Ishikawa (cell line): ENCODE results near the gene C2orf81.

Experiments
- CEBPB ChIP-seq: IDR thresholded peaks from 2 replicates; pipeline ENCODE4 v1.6.1; 2012
- CREB1 ChIP-seq: IDR thresholded peaks from 2 replicates; pipeline ENCODE4 v1.6.1; 2012; ENCODE audit warnings: low read depth
- EGR1 ChIP-seq: IDR thresholded peaks from 2 replicates; pipeline ENCODE4 v1.6.1; 2012
- EP300 ChIP-seq: IDR thresholded peaks from 2 replicates; pipeline ENCODE4 v1.6.1; 2012; ENCODE audit warnings: borderline replicate concordance
- FOXM1 ChIP-seq: IDR thresholded peaks from 2 replicates; pipeline ENCODE4 v1.6.1; 2012; ENCODE audit warnings: low read depth, borderline replicate concordance
- NFIC ChIP-seq: IDR thresholded peaks from 2 replicates; pipeline ENCODE4 v1.6.1; 2012
- RAD21 ChIP-seq: IDR thresholded peaks from 2 replicates; pipeline ENCODE4 v1.6.1; 2012; ENCODE audit warnings: low read depth
- TAF1 ChIP-seq: IDR thresholded peaks from 2 replicates; pipeline ENCODE4 v1.6.1; 2012; ENCODE audit warnings: low read depth, mild to moderate bottlenecking
- TCF12 ChIP-seq: IDR thresholded peaks from 2 replicates; pipeline ENCODE4 v1.6.1; 2012; ENCODE audit warnings: low read depth
- TEAD4 ChIP-seq: IDR thresholded peaks from 2 replicates; pipeline ENCODE4 v1.6.1; 2012
- YY1 ChIP-seq: IDR thresholded peaks from 2 replicates; pipeline ENCODE4 v1.6.1; 2012; ENCODE audit warnings: low read depth
- ZBTB7A ChIP-seq: IDR thresholded peaks from 2 replicates; pipeline ENCODE4 v1.6.1; 2012; ENCODE audit warnings: low read depth
- TF ChIP-seq, protein P1 (sequence below): IDR thresholded peaks from 2 replicates; pipeline ENCODE4 v1.6.1; 2012; ENCODE audit warnings: low read depth, mild to moderate bottlenecking
- TF ChIP-seq, protein P2 (sequence below): IDR thresholded peaks from 2 replicates; pipeline ENCODE4 v1.6.1; 2012
- TF ChIP-seq, protein P3 (sequence below): IDR thresholded peaks from 2 replicates; pipeline ENCODE4 v1.6.1; 2012

The C2orf81 gene

DNA sequence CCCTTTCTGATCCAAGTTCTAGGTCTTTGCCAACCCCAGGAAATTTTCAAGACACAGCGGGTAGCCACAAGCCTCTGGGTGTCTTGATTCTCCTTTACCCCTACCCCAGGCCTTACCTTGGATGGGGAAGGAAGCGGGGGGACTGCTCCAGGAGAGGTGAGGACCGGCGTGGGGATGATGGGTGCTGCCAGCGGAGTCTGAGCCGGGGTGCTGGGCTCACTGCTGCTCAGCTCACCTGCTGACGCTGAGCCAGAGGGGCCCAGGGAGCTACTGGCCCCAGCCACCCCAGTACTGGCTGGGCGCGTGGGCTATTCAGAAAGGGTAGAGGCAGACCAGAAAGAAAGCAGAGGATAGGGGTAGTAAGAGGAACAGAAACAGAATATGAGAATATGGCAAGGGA lies 50.0 kb downstream of the C2orf81 start:
- TF ChIP-seq CEBPB (no peak), TAF1 (no peak)
- TF ChIP-seq, protein P1, sequence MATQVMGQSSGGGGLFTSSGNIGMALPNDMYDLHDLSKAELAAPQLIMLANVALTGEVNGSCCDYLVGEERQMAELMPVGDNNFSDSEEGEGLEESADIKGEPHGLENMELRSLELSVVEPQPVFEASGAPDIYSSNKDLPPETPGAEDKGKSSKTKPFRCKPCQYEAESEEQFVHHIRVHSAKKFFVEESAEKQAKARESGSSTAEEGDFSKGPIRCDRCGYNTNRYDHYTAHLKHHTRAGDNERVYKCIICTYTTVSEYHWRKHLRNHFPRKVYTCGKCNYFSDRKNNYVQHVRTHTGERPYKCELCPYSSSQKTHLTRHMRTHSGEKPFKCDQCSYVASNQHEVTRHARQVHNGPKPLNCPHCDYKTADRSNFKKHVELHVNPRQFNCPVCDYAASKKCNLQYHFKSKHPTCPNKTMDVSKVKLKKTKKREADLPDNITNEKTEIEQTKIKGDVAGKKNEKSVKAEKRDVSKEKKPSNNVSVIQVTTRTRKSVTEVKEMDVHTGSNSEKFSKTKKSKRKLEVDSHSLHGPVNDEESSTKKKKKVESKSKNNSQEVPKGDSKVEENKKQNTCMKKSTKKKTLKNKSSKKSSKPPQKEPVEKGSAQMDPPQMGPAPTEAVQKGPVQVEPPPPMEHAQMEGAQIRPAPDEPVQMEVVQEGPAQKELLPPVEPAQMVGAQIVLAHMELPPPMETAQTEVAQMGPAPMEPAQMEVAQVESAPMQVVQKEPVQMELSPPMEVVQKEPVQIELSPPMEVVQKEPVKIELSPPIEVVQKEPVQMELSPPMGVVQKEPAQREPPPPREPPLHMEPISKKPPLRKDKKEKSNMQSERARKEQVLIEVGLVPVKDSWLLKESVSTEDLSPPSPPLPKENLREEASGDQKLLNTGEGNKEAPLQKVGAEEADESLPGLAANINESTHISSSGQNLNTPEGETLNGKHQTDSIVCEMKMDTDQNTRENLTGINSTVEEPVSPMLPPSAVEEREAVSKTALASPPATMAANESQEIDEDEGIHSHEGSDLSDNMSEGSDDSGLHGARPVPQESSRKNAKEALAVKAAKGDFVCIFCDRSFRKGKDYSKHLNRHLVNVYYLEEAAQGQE: no peak

DNA sequence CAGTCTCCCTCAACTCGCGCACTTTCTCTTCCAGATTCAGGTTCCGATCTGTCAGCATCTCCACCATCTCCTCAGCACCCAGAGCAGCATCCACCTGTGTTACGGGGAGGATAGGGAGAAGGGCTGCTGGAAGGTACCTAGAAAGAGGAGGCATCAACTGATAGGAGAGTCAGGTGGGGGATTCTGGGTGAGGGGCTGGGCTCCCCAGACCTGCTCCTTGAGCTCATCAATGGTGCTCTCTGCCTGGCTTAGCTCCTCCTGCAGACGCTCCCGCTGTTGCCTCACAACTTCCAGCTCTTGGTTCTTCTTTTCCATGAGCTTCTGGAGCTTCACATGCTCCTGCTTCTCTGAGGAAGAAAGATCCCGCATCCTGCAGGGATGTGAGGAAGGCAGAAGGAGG lies 51.4 kb downstream of the C2orf81 start:
- TF ChIP-seq, protein P2, sequence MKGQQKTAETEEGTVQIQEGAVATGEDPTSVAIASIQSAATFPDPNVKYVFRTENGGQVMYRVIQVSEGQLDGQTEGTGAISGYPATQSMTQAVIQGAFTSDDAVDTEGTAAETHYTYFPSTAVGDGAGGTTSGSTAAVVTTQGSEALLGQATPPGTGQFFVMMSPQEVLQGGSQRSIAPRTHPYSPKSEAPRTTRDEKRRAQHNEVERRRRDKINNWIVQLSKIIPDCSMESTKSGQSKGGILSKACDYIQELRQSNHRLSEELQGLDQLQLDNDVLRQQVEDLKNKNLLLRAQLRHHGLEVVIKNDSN: no peak

DNA sequence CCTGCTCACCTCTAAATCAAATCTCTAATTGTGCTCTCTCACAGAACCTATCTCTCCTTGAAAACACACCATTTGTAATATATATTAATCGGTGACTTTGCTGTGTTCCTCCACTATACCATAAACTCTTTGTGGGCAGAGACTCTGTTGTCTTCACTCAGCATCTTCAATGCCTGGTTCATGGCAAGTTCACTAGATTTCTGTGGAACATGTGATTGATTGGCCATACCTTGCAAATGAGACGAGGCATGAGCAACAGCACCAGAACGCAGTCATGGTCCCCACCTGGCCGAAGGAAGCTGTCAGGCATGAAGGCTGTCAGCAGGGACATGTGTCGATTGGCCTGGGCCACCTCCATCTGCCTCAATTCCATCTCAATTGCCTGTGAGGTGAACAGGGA lies 52.9 kb downstream of the C2orf81 start:
- TF ChIP-seq EGR1 (no peak), TAF1 (no peak), RAD21 (no peak), CREB1 (no peak), EP300 (no peak), FOXM1 (no peak), YY1 (no peak), TCF12 (no peak), ZBTB7A (no peak), CEBPB (no peak)
- TF ChIP-seq, protein P2: no peak

DNA sequence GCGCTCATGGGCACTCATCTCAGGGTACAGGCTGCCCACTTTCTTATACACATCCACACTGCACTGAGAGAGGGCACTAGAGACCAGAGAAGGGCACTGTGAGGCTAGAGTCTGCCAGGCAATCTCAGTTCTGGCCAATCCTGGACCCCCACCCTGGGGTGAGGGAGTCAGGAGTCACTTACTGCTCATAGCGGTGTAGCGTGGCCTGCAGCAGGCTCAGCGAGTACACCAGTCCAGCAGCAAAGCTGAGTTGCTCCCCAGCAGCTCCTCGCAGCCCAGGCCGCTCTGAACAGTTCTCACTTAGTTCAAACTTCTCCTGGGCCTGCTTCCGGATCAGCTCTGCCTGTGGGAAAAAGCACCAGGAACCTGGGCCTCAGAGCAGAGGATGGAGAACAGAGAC lies 53.6 kb downstream of the C2orf81 start:
- TF ChIP-seq, protein P2: no peak
- TF ChIP-seq CREB1 (no peak), TEAD4 (no peak), TAF1 (no peak), RAD21 (no peak), EGR1 (no peak), TCF12 (no peak), FOXM1 (no peak), NFIC (no peak), YY1 (no peak), ZBTB7A (no peak), EP300 (no peak), CEBPB (no peak)
- TF ChIP-seq, protein P3, sequence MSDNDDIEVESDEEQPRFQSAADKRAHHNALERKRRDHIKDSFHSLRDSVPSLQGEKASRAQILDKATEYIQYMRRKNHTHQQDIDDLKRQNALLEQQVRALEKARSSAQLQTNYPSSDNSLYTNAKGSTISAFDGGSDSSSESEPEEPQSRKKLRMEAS: no peak
- TF ChIP-seq, protein P1: no peak

DNA sequence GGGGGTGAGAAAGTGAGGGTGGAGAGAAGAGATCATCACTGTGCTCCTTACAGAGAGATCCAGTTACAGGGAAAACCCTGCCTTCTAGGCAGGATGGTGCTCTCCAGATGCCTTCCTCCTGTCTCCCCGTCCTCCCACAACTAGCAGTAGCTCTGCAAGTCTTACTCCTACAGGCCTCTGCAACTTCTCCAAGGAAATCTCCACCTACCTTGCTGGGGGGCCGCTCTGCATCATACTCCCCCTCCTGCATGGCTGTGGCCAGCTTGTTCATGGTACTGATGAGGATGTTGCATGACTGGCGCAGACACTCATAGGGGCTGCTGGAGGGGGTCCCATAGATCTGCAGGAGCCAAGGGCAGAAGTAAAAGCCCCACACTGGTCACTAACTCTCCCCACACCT lies 55.4 kb downstream of the C2orf81 start:
- TF ChIP-seq EGR1 (no peak), NFIC (no peak), TAF1 (no peak), TCF12 (no peak), YY1 (no peak), TEAD4 (no peak), EP300 (no peak), ZBTB7A (no peak), CREB1 (no peak), FOXM1 (no peak), CEBPB (no peak)
- TF ChIP-seq, protein P3: no peak
- TF ChIP-seq, protein P1: no peak
- TF ChIP-seq, protein P2: no peak
